Suprapubic skin (tissue), 3 donors: ENCODE results near the gene TXNL1.

Source experiments
- POLR2A ChIP-seq, 2 donors: fragments of 450-650 bp; IDR thresholded peaks; one replicate each; pipeline ENCODE4 v1.6.1; 2017; ENCODE audit warnings: antibody characterized with exemption in 2 of 2, mild to moderate bottlenecking in 2 of 2, moderate library complexity in 2 of 2
- TF ChIP-seq, protein P1 (sequence below), 2 donors: fragments of 200-600 bp in 1 of 2; fragments of 450-650 bp in 1 of 2; sonication (generic) in 1 of 2; IDR thresholded peaks; one replicate each; pipeline ENCODE4 v1.5.1; 2016 to 2019; ENCODE audit warnings: antibody characterized with exemption in 2 of 2, mild to moderate bottlenecking in 1 of 2, moderate library complexity in 1 of 2

DNA sequence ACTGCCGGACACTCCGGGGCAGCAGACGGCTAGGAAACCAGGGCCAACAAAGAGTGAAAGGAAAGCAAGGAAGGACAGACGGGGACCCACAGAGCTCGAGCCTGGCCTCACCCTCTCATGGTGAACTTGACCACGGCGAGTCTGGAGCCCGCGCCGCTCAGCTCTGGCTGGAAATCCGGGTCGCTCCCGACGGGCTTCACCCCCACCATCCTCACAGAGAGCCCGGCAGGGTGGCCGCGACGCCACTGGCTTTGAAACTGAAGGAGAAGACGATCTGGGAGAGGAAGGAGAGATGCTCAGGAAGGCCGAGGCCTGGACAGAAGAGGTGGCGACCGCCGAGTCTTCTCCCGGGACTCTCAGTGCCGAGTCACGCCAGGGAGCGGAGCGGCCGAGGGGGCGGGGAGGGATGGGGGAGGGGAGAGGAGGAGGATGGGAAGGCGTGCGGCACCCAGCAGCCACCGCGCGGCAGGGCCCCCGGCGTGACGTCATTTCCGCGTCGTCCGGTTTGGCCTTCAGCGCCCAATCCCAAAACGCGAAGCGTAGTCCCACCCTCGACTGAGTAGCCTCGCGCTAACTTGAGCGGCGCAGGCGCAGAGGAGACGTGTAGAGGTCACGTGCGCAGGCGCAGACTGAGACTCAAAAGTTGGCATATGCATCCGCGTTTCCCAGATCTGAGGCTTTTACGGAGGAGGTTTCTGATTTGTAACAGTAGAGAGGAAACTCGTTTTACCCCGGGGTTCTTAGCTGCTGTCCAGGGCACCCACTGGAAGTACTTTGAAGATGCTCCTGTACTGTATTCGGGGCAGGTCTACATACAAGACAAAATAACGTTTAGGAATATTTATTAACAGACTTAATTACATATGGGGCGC is at the start of gene TXNL1:
- TF ChIP-seq, protein P1, sequence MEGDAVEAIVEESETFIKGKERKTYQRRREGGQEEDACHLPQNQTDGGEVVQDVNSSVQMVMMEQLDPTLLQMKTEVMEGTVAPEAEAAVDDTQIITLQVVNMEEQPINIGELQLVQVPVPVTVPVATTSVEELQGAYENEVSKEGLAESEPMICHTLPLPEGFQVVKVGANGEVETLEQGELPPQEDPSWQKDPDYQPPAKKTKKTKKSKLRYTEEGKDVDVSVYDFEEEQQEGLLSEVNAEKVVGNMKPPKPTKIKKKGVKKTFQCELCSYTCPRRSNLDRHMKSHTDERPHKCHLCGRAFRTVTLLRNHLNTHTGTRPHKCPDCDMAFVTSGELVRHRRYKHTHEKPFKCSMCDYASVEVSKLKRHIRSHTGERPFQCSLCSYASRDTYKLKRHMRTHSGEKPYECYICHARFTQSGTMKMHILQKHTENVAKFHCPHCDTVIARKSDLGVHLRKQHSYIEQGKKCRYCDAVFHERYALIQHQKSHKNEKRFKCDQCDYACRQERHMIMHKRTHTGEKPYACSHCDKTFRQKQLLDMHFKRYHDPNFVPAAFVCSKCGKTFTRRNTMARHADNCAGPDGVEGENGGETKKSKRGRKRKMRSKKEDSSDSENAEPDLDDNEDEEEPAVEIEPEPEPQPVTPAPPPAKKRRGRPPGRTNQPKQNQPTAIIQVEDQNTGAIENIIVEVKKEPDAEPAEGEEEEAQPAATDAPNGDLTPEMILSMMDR (IDR thresholded peaks at IDR 0.05): no peak
- peak in 1 of 2 donors; percentile 85 for TF ChIP-seq POLR2A (IDR thresholded peaks at IDR 0.05)
